Liver (tissue), 3 donors: ENCODE results near the gene IKZF4.

Source experiments
- CTCF ChIP-seq: fragments of 150-350 bp; IDR thresholded peaks from 2 replicates; pipeline ENCODE4 v1.5.1; 2017; ENCODE audit warnings: improper control_type of control experiment, low read depth, low read length; ENCODE audit not compliant: missing input control
- EGR1 ChIP-seq, 2 donors: IDR thresholded peaks; 2 replicates each; pipeline ENCODE4 v1.6.1; 2016 to 2018; ENCODE audit warnings: antibody characterized with exemption in 2 of 2, low read depth in 2 of 2
- GABPA ChIP-seq, 2 donors: IDR thresholded peaks in 1 of 2; conservative IDR thresholded peaks in 1 of 2; 2 replicates each; pipeline ENCODE4 v1.6.1; 2016; ENCODE audit warnings: antibody characterized with exemption in 2 of 2, mild to moderate bottlenecking in 1 of 2, moderate library complexity in 1 of 2
- JUND ChIP-seq, 2 donors: IDR thresholded peaks; 2 replicates each; pipeline ENCODE4 v1.6.1; 2016; ENCODE audit warnings: antibody characterized with exemption in 2 of 2
- MAX ChIP-seq: IDR thresholded peaks from 2 replicates; pipeline ENCODE4 v1.6.1; 2016; ENCODE audit warnings: antibody characterized with exemption
- TAF1 ChIP-seq: conservative IDR thresholded peaks from 2 replicates; pipeline ENCODE4 v1.6.1; 2016; ENCODE audit warnings: antibody characterized with exemption, mild to moderate bottlenecking
- YY1 ChIP-seq: IDR thresholded peaks from 2 replicates; pipeline ENCODE4 v1.6.1; 2016; ENCODE audit warnings: antibody characterized with exemption, mild to moderate bottlenecking
- donor health status: healthy.
- donor health status: healthy.

GRCh38 chr12:56086096-56086495 lies 65.3 kb downstream of the IKZF4 start:
- TF ChIP-seq CTCF: no peak
- no peak for TF ChIP-seq TAF1
- TF ChIP-seq EGR1 (IDR thresholded peaks at IDR 0.05; ENCODE audit: low read depth in 2 of 2): no peak
- no peak for TF ChIP-seq YY1
- TF ChIP-seq GABPA (IDR thresholded peaks at IDR 0.05 in 1 of 2, conservative IDR thresholded peaks at IDR 0.05 in 1 of 2): no peak
- TF ChIP-seq JUND (IDR thresholded peaks at IDR 0.05): no peak
- TF ChIP-seq MAX: no peak
